Endothelial cell of umbilical vein (primary cell): ENCODE data around the gene GALNT17. TPM values are rescaled to one million over a fixed set of nuclear protein-coding genes. Genes with fewer than 3 reads are reported as not detected.
"Not testable (repeated sequence)": the region's sequence is repeated elsewhere in the genome, so short reads cannot be mapped to it uniquely, and the experiment has no call there.

Experiments used
- BruUV-seq: library from RNA; stranded (reverse); fragments of 400-500 nt; replicated peaks from 2 replicates; lab custom pipeline; 2021; lab: Mats Ljungman, UMichigan
- CTCF ChIA-PET: fragments of 300-600, 350-600 bp; sonication (Branson Sonifier 250); formaldehyde crosslinking; loops from one replicate; lab custom pipeline; 2021; ENCODE audit warnings: antibody characterized with exemption, inconsistent platforms; lab: Charles Lee
- POLR2A ChIA-PET: fragments of 300-600, 350-600 bp; sonication (Branson Sonifier 250); formaldehyde crosslinking; loops from one replicate; lab custom pipeline; 2021; ENCODE audit warnings: antibody characterized with exemption, inconsistent platforms; lab: Charles Lee
- DNase-seq: peaks from one replicate; pipeline ENCODE4 v3.0.0-alpha.2; 2011; ENCODE audit warnings: low read depth, low spot score
- FAIRE-seq: peaks from 2 replicates; lab custom pipeline; 2011; peaks lifted over from hg19 to GRCh38; lab: Jason Lieb, UNC
- H2AFZ ChIP-seq: 2 replicates; pipeline ENCODE4 v1.6.0; 2012; ENCODE audit warnings: low read depth, low read length, control low read depth, inconsistent platforms
- H3K27ac ChIP-seq: 2 replicates; pipeline ENCODE4 v1.5.1; 2011; ENCODE audit warnings: low read depth, mild to moderate bottlenecking, control low read depth, low read length, moderate library complexity; ENCODE audit not compliant: insufficient read depth
- H3K27me3 ChIP-seq, 2 experiments: 2 replicates each; pipeline versions ENCODE4 v1.6.0 to v1.6.1; 2011; ENCODE audit warnings: low read length in 2 of 2, mixed read lengths in 1 of 2; ENCODE audit not compliant: control insufficient read depth in 2 of 2, insufficient read depth in 2 of 2
- H3K36me3 ChIP-seq, 2 experiments: 2 replicates in 1 of 2; 3 replicates in 1 of 2; pipeline ENCODE4 v1.5.1; 2011; ENCODE audit warnings: low read length in 2 of 2, mild to moderate bottlenecking in 1 of 2, moderate library complexity in 1 of 2; ENCODE audit not compliant: control insufficient read depth in 2 of 2, insufficient read depth in 2 of 2; ENCODE audit errors: extremely low read depth in 1 of 2
- H3K4me1 ChIP-seq: 3 replicates; pipeline ENCODE4 v1.5.1; 2011; ENCODE audit warnings: mild to moderate bottlenecking, low read length; ENCODE audit not compliant: control insufficient read depth, insufficient read depth; ENCODE audit errors: extremely low read depth
- H3K4me2 ChIP-seq: 2 replicates; pipeline ENCODE4 v1.6.1; 2011; ENCODE audit warnings: low read length, control low read depth, mixed read lengths; ENCODE audit not compliant: insufficient read depth
- H3K4me3 ChIP-seq, 3 experiments: fragments of 200-600 bp in 1 of 3; sonication (generic), shearing (Covaris generic) in 1 of 3; replicated peaks in 1 of 3; 2 replicates each; pipeline ENCODE4 v1.5.1; 2011 to 2016; ENCODE audit warnings: control low read depth in 3 of 3, low read length in 3 of 3, mild to moderate bottlenecking in 2 of 3, inconsistent platforms in 1 of 3, low read depth in 1 of 3, moderate library complexity in 1 of 3; ENCODE audit not compliant: insufficient read depth in 1 of 3
- H3K79me2 ChIP-seq: 2 replicates; pipeline ENCODE4 v1.6.0; 2012; ENCODE audit warnings: low read length, inconsistent platforms; ENCODE audit not compliant: control insufficient read depth, insufficient read depth
- H3K9ac ChIP-seq: replicated peaks from 2 replicates; pipeline ENCODE3; 2011; ENCODE audit warnings: low read length, control low read depth; ENCODE audit not compliant: insufficient read depth; ENCODE audit errors: extremely low read depth
- H3K9me1 ChIP-seq: replicated peaks from 3 replicates; pipeline ENCODE4 v1.6.0; 2011; ENCODE audit warnings: mild to moderate bottlenecking, low read length; ENCODE audit not compliant: control insufficient read depth, insufficient read depth; ENCODE audit errors: extremely low read depth
- H3K9me3 ChIP-seq: replicated peaks from 2 replicates; pipeline ENCODE4 v1.5.1; 2012; ENCODE audit warnings: low read length, inconsistent platforms; ENCODE audit not compliant: control insufficient read depth, insufficient read depth
- H4K20me1 ChIP-seq: replicated peaks from 2 replicates; pipeline ENCODE3; 2011; ENCODE audit warnings: mild to moderate bottlenecking, low read length; ENCODE audit not compliant: control insufficient read depth, insufficient read depth; ENCODE audit errors: extremely low read depth
- EZH2 ChIP-seq: IDR thresholded peaks from 2 replicates; pipeline ENCODE4 v1.6.1; 2012; ENCODE audit warnings: borderline replicate concordance, low read depth, mild to moderate bottlenecking, moderate library complexity, low read length, inconsistent platforms; ENCODE audit not compliant: severe bottlenecking
- FOS ChIP-seq: IDR thresholded peaks from 2 replicates; pipeline ENCODE4 v1.6.1; 2011; ENCODE audit warnings: mild to moderate bottlenecking, low read length, moderate library complexity, borderline replicate concordance; ENCODE audit not compliant: insufficient read depth
- GATA2 ChIP-seq: IDR thresholded peaks from 2 replicates; pipeline ENCODE4 v1.7.0; 2011; ENCODE audit warnings: low read depth, mild to moderate bottlenecking, moderate library complexity, mixed read lengths, low read length; ENCODE audit not compliant: insufficient read length, insufficient read depth
- JUN ChIP-seq: IDR thresholded peaks from 2 replicates; pipeline ENCODE4 v1.6.1; 2011; ENCODE audit warnings: borderline replicate concordance, low read depth; ENCODE audit not compliant: insufficient read length, insufficient read depth
- MAX ChIP-seq: IDR thresholded peaks from 2 replicates; pipeline ENCODE4 v1.6.1; 2011; ENCODE audit not compliant: insufficient read depth, insufficient read length
- MYC ChIP-seq: IDR thresholded peaks from one replicate; pipeline ENCODE4 v1.6.1; 2011; ENCODE audit warnings: mild to moderate bottlenecking, low read depth, low read length
- POLR2A ChIP-seq: IDR thresholded peaks from 2 replicates; pipeline ENCODE4 v1.6.1; 2012; ENCODE audit warnings: low read depth, mild to moderate bottlenecking, control low read depth, low read length
- POLR2AphosphoS5 ChIP-seq: IDR thresholded peaks from 2 replicates; pipeline ENCODE4 v1.6.1; 2012; ENCODE audit warnings: low read depth, mild to moderate bottlenecking, control low read depth, low read length, moderate library complexity; ENCODE audit not compliant: insufficient read depth
- dilution Hi-C: fragments of 300-500 bp; cut with MboI; formaldehyde crosslinking; loops from one replicate; pipeline ENCODE4 v1.15.0; 2019; ENCODE audit warnings: low sequenced_read_pairs; ENCODE audit not compliant: extremely low pct_ligation_motif_present
- intact Hi-C: fragments of 100-400 bp; cut with micrococcal nuclease; formaldehyde crosslinking; loops from one replicate; pipeline ENCODE4 v1.10.0; 2022
- polyA plus RNA-seq, 4 experiments: library from polyadenylated mRNA; depleted of rRNA in 3 of 4; stranded (reverse) in 3 of 4; unstranded in 1 of 4; fragments of >200 nt; gene quantifications; 2 replicates each; pipeline versions ENCODE4 v1.2.1 to v1.2.3, GENCODE V29; 2011 to 2012; ENCODE audit warnings: missing spikeins in 1 of 4
- total RNA-seq: library from RNA; stranded (reverse); gene quantifications from 2 replicates; pipeline ENCODE4 v1.2.3, GENCODE V29; 2021
- TF ChIP-seq, protein P1 (sequence below), 2 donors: IDR thresholded peaks; 1 replicate in 1 of 2; 2 replicates in 1 of 2; pipeline ENCODE4 v1.5.1; 2011; ENCODE audit warnings: low read length in 2 of 2, mild to moderate bottlenecking in 2 of 2, moderate library complexity in 2 of 2, control low read depth in 1 of 2, inconsistent platforms in 1 of 2, low read depth in 1 of 2; ENCODE audit not compliant: insufficient read depth in 1 of 2; ENCODE audit errors: extremely low read depth in 1 of 2

GALNT17 gene
- total and polyA plus RNA-seq, 2 donors (not counting 3 experiments of a cell fraction or from before 2014, with no cell fraction given): not detected

GRCh38 chr7:71261066-71261465 lies 129.1 kb downstream of the GALNT17 start:
- no peak overlapping the region for H3K9ac ChIP-seq
- H3K4me3 ChIP-seq: no peak overlapping the region
- no peaks in the 10 kb centered on the region for H3K27me3 ChIP-seq
- H4K20me1 ChIP-seq: no peaks in the 10 kb centered on the region
- CTCF ChIA-PET: no interaction called here
- H3K9me3 ChIP-seq: peaks cover 2% of the 10 kb centered on the region
- no peaks in the 10 kb centered on the region for H3K36me3 ChIP-seq
- no peaks in the 10 kb centered on the region for H3K4me1 ChIP-seq
- no peaks in the 10 kb centered on the region for H3K79me2 ChIP-seq
- H3K9me1 ChIP-seq: no peaks in the 10 kb centered on the region
- H3K27ac ChIP-seq: no peak overlapping the region
- POLR2A ChIA-PET: no interaction called here
- TF ChIP-seq FOS (no peak), MAX (no peak), JUN (no peak), GATA2 (no peak), POLR2AphosphoS5 (no peak), MYC (no peak), EZH2 (no peak), POLR2A (no peak)
- TF ChIP-seq, protein P1, sequence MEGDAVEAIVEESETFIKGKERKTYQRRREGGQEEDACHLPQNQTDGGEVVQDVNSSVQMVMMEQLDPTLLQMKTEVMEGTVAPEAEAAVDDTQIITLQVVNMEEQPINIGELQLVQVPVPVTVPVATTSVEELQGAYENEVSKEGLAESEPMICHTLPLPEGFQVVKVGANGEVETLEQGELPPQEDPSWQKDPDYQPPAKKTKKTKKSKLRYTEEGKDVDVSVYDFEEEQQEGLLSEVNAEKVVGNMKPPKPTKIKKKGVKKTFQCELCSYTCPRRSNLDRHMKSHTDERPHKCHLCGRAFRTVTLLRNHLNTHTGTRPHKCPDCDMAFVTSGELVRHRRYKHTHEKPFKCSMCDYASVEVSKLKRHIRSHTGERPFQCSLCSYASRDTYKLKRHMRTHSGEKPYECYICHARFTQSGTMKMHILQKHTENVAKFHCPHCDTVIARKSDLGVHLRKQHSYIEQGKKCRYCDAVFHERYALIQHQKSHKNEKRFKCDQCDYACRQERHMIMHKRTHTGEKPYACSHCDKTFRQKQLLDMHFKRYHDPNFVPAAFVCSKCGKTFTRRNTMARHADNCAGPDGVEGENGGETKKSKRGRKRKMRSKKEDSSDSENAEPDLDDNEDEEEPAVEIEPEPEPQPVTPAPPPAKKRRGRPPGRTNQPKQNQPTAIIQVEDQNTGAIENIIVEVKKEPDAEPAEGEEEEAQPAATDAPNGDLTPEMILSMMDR (IDR thresholded peaks at IDR 0.05; ENCODE audit: extremely low read depth in 1 of 2, insufficient read depth in 1 of 2, low read depth in 1 of 2, low read length in 2 of 2): no peak
- DNase-seq (no peak), FAIRE-seq (no peak)
- intact Hi-C loops (no loop called here), dilution Hi-C loops (no loop called here)
- no TSS peak for BruUV-seq
- H2AFZ ChIP-seq: no peak overlapping the region
- no peak overlapping the region for H3K4me2 ChIP-seq

DNA sequence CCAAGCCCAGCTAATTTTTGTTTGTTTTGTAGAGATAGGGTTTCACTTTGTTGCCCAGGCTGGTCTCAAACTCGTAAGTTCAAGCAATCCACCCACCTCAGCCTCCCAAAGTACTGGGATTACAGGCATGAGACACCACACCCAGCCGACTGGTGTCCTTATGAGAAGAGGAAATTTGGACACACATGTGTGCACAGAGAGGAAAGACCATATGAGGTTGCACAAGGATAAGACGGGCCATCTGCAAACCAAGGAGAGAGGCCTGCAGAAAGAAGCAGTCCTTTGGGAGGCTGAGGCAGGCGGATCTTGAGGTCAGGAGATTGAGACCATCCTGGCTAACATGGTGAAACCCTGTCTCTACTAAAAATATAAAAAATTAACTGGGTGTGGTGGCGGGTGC lies 130.9 kb downstream of the GALNT17 start:
- DNase-seq, H3K9ac ChIP-seq, H4K20me1 ChIP-seq, H2AFZ ChIP-seq, intact Hi-C loops, H3K79me2 ChIP-seq, H3K27me3 ChIP-seq, H3K36me3 ChIP-seq, dilution Hi-C loops, H3K27ac ChIP-seq, H3K4me1 ChIP-seq, CTCF ChIA-PET, H3K9me3 ChIP-seq, H3K4me2 ChIP-seq, FAIRE-seq, BruUV-seq, H3K4me3 ChIP-seq, H3K9me1 ChIP-seq, POLR2A ChIA-PET: not testable (repeated sequence)
